ENCODE measurements around the gene ATP2C2.

Gene ATP2C2

DNA sequence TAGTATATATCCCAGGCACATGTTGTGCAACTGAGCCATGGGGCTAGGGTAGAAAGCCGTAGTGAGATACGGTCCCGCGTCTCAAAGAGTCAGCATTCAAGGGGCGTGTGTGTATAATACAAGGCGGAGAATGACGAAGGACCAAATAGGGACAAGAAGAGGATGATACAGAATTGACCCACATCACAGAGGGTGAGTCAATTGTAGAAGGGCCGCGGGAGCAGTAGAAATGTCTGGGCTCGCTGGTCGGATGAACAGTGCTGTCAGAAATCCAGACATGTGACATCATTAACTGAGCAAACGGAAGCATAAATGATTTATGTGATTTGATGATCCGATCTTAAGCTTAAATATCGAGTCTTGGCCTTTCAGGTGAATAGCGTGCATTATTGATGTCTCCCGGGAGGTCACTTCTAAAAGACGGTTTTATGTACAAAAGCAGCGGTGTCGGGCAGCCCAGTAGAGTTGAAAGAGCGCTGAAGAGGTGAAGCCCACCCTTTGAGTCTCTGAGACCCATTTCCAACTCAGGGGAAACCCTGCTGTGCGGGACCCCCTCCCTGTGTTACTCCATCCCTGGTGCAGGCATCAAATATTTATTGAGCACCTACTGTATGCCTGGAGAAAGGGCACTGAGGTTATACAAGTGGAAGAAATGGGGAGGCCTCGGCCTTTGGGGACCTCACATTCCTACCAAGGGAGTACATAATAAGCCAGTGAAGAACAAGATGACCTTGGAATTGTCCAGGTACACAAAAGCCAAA, 45.1 kb downstream of the ATP2C2 start:
- TF ChIP-seq, protein P1, sequence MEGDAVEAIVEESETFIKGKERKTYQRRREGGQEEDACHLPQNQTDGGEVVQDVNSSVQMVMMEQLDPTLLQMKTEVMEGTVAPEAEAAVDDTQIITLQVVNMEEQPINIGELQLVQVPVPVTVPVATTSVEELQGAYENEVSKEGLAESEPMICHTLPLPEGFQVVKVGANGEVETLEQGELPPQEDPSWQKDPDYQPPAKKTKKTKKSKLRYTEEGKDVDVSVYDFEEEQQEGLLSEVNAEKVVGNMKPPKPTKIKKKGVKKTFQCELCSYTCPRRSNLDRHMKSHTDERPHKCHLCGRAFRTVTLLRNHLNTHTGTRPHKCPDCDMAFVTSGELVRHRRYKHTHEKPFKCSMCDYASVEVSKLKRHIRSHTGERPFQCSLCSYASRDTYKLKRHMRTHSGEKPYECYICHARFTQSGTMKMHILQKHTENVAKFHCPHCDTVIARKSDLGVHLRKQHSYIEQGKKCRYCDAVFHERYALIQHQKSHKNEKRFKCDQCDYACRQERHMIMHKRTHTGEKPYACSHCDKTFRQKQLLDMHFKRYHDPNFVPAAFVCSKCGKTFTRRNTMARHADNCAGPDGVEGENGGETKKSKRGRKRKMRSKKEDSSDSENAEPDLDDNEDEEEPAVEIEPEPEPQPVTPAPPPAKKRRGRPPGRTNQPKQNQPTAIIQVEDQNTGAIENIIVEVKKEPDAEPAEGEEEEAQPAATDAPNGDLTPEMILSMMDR (IDR thresholded peaks at IDR 0.05): no peak

DNA sequence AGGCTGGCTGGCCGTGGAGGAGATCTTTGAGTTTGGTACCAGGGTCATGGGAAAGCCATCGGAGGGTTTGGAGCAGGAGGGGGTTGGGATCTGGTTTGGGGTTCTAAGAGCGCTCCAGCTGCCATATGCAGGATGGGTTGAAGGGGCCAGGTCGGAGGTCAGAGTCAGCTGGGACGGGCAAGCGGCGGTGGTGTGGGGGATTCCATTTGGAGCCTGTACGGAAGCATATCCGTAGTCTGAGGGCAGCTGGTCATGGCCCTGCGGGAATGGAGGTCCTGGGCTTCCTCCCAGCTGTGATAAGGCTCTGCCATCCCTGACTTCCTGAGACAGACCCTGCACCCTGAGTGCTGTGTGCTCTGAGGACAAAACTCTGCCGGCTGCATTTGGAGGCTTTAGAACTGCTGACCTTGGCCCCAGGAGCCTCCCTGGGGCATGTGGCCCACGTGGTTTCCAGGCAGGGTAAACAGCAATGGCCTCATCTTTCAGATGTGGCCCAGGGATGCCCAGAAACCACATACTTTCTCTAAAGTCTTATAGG, 46.5 kb downstream of the ATP2C2 start:
- TF ChIP-seq, protein P1 (IDR thresholded peaks at IDR 0.05): no peak

DNA sequence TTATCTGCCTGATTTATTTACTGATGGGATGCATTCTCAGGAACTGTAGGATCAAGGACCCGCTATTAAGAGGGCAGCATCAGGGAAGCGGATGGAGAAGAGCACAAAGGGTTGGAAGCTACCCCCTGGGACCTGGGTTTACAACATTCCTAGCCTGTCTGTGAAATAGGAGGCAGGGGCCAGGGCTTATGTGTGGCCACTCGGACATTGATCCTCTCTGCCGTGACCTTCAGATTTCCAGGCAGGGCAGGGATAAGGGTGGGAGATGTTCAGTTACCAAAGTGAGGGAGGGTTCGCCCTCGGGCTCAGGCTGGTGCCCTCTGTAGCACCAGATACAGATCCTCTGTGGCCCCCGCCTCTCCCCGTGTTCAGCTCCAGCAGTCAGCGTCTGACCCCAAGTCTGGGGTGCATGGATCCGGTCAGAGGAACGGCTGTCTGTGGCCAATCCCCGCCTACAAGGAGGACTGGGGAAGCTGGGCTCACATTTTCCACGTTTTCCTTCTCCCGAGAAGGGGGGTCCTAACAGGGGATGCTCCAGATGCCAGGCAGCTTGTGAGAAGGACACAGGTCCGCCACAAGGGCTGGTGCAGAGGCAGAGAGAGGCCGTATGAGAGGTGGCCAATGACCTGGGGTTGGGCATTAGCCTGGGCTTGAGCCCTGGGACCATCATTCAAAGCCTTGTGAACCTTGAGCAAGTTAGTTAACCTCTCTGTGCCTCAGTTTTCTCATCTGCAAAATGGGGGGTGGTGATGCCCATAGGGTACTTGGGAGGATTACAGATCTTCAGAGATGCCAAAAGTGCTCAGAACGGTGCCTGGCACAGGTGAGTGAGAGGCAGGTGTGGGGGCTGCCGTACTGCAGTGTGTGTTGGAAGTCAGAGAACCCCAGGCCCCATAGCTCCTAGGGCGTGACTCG, 48.3 kb downstream of the ATP2C2 start:
- TF ChIP-seq, protein P1 (IDR thresholded peaks at IDR 0.05): no peak

DNA sequence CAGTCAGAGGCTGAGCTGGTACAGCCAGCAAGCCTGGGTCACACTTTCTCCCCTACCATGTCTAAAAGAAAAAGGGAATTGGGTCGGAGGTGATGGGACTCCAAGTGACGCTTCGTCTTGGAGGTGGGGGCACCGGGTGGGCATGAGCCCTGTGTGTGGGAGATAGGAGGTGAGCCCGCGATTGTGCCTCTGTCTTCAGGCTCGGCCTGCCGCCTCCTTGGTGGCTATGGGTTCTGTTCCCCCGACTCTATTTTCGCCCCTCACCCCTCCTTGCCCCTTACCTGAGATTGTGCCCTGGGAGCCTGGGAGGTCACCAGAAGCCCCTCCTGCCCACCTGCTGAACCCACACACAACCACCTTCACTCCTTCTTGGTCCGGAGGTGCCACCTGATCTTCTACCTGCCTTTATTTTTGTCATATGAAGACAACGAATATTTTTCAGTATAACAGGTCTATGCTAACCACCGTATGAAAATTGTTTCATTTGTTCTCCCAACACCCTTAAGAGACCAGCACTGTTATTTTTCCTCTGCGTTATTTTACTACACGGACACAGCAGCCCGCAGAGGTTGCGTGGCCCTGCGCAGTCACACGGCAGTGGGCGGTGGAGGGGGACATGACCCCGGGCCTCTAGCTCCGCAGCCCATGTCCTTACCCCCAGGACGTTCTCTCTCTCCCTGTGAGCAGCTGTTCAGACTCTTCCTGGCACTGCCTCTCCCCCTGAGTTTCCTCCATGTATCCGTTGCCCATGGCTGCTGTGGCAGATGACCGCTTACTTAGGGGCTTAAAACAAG, 49.9 kb downstream of the ATP2C2 start:
- TF ChIP-seq, protein P1 (IDR thresholded peaks at IDR 0.05): no peak

DNA sequence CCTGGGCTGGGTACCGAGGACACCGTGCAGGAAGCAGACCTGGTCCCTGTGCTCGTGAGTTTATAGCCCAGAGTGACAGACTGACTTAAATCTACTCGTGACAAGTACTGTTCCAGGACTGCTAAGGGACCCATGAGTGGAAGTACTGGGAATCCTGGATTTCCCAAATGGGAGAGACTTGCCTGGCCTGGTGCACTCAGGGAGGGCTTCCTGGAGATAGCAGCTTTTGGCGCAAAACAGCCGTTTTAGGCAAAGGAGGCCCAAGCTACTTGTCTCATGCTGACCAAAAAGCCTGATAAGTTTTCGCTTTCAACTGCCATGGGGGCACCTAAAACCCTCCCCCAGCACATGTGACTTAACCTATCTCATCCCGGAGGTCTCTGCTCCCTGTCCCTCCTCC, 51.4 kb downstream of the ATP2C2 start:
- TF ChIP-seq, protein P1 (IDR thresholded peaks at IDR 0.05): no peak

DNA sequence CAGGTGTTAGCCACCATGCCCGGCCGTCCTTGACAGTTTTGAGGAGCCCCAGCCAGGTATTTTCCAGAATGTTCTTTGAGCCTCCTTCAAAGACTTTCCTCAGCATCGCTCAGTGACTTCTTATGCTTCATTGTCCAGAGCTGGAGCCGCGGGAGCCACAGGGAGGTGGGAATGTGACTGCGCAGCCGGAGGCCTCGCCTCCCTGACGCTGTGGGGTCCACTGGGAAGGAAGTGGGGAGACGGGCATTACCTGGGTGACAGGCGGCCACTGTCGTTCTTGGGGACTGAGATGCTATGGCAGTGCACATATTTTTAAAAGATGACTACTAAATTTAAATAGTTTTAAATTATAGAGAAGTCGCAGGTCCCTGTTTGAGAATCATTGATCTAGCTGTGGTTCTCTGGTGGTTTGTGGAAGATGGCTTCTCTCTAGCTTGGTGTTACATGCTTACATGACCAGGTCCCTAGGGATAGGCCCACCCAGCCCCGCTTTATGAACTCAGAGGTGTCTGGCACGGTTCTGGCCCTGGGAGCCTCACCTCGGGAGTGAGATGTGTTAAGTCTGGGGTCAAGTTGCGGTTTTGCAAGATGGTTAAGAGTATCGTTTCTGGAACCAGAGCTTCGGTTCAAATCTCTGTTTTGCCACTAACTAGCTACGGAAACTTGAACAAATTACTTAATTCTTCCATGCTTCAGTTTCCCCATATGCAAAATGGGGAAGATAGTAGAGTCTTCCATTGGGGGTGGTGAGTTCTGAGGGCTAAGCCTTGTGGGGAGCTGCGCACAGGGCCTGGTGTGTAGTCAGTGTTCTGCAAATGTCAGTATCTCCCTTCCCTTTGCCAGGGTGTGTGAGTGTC, 53.0 kb downstream of the ATP2C2 start:
- TF ChIP-seq, protein P1 (IDR thresholded peaks at IDR 0.05): no peak
